Glomerular endothelial cell (primary cell): ENCODE results near the gene STK40. TPM values are rescaled to one million over a fixed set of nuclear protein-coding genes. Genes with fewer than 3 reads are reported as not detected.
A peak's percentile ranks its signal among the peaks of the same experiment; 100 is the strongest.

Experiments used
- DNase-seq: peaks from one replicate; pipeline ENCODE4 v3.0.0-alpha.2; 2011; ENCODE audit warnings: low read depth, low spot score; ENCODE audit errors: extremely low read depth
- total RNA-seq: library from RNA; depleted of rRNA; stranded (reverse); fragments of >200 nt; gene quantifications from 2 replicates; pipeline ENCODE4 v1.2.3, GENCODE V29; 2015

Gene STK40
- total RNA-seq, 1 donor from 2014 or later = 35.2 TPM

DNA sequence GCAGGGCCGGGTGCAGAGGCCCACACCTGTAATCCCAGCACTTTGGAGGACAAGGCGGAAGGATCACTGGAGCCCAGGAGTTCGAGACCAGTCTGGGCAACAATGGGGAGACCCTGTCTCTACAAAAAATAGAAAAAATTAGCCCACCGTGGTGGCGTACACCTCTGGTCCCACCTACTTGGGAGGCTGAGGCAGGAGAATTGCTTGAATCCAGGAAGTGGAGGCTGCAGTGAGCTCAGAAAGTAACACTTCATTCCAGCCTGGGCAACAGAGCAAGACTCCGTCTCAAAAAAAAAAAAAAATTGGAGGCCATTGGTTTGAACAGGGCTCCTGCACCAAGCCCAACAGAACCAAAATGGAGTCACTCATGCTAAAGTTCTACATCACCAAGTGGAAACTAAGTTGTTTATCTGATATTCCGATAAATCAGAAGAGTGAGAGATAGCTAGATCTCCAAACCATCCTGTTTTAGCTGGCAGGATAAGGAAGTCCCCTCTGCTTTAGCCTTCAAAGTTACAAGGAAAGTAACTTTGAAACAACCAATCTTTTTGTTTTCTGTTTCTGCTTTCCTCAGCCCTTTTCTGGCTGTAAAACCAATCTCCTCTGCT is 12.8 kb upstream of the STK40 start:
- DNase-seq = no peak

- DNase-seq = no peak
These were observed 11.9 kb upstream of the STK40 start, which contains the start of gene LSM10 for GRCh38 chr1:36397378-36398230. Gene LSM10, minus strand, starts transcription at chr1:36397908. Its CDS starts 3,779 bp downstream, at chr1:36394129.

DNA sequence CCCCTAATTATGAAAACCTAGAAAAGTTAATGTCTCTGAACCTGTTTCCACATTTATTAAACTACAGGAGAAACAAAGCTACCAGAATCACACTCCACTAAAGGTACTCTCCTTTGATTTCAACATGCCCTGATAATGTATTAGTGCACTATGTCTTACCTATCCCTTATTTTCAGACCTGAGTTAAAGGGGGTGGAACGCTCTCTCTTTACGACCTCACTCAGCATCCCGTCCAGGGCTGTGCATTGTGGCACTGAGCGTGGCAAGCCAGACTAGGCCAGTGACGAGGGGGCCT is 11.3 kb upstream of the STK40 start:
- DNase-seq = no peak

GRCh38 chr1:36396359-36396758 is 10.6 kb upstream of the STK40 start:
- DNase-seq = no peak

DNA sequence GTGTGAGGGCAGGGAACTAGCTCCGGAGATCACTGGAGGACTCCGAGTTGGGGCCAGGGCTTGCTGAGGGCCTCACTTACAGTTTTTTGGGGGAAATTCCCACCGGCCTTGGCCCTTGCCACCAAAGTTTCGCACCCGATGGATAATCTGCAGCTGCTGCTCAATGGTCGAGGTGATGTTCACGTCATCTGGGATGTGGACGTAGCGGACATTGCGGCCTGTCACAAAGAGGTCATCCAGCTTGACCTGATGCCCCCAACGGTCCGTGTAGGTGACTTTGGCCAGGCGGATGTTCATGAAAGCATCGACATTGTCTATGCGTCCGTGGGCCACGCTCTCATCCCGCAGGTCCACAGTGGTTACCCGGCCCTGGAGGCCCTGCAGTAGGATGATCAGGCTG is 8.0 kb upstream of the STK40 start:
- no peak for DNase-seq

DNA sequence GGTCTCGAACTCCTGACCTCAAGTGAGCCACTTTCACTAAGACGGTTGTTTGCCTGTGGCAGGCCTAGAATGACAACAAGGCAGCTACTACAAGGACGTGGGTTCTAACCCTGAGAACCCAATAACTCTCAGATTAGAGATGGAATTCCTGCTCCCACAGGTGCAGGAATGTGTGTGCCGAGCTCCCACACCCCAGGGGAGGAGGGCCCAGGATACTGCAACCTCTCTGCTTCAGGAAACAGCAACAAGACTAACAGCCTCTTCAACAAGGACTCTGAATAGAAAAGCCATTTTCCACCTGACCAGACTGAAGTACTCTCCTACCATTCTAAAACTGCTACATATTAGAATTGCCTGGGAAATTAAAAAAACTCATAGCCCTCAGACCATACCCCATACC is 7.1 kb upstream of the STK40 start:
- no peak for DNase-seq

DNA sequence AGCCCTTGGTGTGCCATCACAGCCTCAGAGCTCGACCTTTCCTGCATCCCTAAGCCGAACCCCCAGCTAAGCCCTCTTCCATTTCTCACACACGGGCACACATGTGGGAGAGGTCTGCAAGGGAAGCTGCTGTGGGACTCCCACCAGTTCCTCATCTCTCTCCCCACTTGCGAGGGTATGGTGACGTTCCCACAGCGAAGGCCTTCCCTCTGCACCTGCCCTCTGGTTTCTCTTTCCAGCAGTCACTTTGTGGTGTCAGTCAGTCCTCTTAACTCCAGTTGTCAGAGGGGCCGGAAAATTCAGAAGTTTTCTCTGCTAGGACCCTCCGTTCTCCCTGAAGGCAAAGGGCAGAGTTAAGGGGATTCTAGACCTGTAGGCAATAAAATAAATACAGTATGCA is 5.5 kb upstream of the STK40 start:
- no peak for DNase-seq

GRCh38 chr1:36390411-36390810 is 4.7 kb upstream of the STK40 start:
- DNase-seq = no peak

DNA sequence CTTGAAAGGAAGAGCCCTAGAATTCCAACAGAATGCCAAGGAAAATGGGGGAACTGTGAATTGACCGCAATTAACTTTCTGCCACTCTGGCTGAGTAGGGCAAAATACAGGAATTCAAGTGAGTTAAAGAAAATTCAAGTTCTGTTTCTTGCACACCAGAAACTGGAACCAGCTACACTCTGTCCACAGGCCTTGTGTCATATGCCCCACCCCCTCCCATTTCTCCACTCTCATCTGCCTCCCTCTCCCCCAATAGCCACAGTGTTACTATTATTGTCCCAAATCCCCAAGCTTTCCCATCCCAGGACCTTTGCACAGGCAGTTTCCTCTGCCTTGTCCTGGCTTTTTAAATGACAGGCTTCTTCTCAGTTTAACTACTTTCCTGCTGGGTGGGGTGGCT is 4.3 kb upstream of the STK40 start:
- DNase-seq = no peak

DNA sequence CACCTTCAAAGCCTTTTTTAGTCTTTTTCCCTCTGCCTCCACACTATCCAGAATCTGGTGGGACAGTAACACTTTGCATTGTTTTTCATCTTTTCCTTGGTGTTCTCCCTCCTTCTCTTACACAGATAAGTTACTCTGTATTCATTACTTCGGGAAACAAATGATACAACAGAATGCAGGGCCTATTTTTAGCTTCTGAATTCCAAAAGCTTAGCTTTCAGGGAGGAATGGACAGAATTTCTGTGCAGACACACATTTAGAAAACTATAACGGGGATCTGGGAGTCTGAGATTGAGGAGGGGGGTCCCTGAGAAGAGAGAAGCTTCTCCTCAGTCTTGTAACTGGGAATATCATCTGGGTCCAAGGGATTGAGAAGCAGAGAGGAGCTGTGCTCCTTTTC is 3.5 kb upstream of the STK40 start:
- no peak for DNase-seq

DNA sequence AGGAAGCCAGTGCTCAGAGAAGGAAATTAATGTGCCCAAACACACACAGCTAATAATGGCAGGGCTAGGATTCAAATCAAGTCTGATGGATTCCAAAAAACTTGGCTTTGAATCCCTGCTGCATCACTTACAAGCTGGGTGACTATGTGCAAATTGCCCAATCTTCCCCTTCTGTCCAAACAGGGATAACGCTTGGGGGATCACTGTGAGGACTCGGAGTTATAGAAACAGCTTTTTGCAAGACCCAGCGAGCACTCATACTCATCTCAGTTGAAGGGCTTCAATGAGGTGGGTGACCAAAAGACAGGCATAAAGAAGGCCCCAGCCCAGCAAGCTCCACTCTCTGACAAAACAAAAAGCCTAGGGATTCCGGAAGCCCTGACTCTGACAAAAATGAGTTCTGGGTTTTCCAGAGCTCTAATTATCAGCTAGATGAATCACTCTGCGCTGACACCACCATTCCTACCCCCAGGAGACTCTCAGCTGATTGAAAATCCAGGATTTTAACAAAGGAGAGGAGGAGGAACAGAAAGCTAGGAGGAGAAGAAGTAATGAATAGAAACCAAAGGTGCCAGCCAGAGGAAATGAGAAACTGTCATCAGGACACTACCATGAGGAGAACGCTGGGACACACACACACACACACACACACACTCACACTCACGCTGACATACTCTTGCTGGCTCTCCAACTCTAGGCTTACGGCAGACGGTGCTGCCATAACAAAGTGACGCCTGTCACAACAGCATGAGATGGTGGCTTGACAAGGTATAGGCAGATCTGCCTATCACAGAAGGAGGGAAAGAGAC is 1.6 kb upstream of the STK40 start:
- no peak for DNase-seq

GRCh38 chr1:36386265-36387140 is 779 bp upstream of the STK40 start:
- DNase-seq = peak; percentile 94

GRCh38 chr1:36384542-36385409 is 948 bp downstream of the STK40 start:
- DNase-seq = no peak

GRCh38 chr1:36383240-36383639 is 2.5 kb downstream of the STK40 start:
- DNase-seq = no peak

DNA sequence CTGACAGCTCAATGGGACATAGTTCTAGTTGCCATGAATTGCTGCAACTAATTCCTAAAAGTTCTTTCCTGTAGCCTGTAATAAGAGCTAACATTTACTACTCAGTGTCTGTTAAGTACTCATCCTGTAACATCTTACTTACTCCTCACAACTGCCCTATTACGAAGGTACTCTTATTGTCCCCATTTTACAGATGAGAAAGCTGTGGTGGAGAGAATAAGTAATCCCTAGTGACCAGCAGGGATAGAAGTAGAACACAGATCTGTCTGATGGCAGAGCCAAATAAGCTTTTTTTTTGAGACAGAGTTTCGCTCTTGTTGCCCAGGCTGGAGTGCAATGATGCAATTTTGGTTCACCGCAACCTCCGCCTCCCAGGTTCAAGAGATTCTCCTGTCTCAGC is 3.1 kb downstream of the STK40 start:
- no peak for DNase-seq

DNA sequence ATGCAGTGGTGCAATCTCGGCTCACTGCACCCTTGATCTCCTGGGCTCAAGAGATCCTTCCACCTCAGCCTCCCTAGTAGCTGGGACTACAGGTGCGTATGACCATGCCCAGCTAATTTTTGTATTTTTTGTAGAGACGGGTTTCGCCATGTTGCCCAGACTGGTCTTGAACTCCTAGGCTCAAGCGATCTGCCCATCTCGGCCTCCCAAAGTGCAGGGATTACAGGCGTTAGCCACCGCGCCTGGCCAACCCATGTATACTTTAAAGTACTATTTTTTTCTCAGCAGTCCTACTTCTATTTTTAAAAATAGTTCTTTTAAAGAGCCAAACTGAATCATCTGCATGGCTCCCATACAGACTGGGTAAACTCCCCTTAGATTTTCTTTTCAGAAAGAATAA is 3.5 kb downstream of the STK40 start:
- no peak for DNase-seq

- no peak for DNase-seq
These were observed 4.3 kb downstream of the STK40 start for GRCh38 chr1:36381405-36381804.

DNA sequence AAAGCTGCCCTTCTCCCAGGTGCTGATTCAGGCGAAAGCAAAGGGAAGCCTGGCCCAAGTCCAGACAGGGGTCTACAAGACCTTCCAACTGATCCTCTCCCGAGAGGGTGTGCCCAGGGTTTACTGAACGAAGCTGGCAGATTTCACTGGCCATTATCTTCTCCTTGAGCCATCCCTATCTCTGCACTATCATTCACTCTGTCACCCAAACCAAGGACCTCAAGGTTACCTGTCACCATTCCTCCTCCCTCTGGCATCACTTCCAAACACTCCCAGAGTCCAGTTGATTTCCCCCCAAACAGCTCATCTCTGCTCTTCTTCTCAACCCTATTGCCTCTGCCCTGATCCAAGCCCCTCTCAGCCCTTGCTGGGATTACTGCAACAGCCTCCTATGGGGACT is 4.9 kb downstream of the STK40 start:
- DNase-seq = no peak

- no peak for DNase-seq
These were observed 5.5 kb downstream of the STK40 start for GRCh38 chr1:36380143-36380619.
